ENCODE measurements around the gene ZFYVE28. TPM values are rescaled to one million over a fixed set of nuclear protein-coding genes. Genes with fewer than 3 reads are reported as not detected.

The ZFYVE28 gene
- total RNA-seq, 2 donors from 2014 or later, result 6.6 to 30.2 TPM

- Histone ChIP-seq H3K4me3 (peak overlapping the region in 1 of 2 donors; percentile 93), H3K4me1 (replicated peaks) (peaks cover 47% of the 10 kb centered on the region), H3K27me3 (replicated peaks; ENCODE audit: insufficient read depth) (no peaks in the 10 kb centered on the region), H3K36me3 (peaks cover 0 to 4% of the 10 kb centered on the region in 2 donors), H3K27ac (peak overlapping the region; percentile 92 to 94), H3K9me3 (no peaks in the 10 kb centered on the region)
- WGBS, result 68% methylated on average over 4 of the region's 13 CpGs
- no peak for DNase-seq (ENCODE audit: low spot score)
- intact Hi-C loops (cut with DNase I), result no loop called here
- TF ChIP-seq POLR2AphosphoS5 (IDR thresholded peaks at IDR 0.05) (no peak), POLR2A (IDR thresholded peaks at IDR 0.05) (no peak)
- TF ChIP-seq, protein P1, sequence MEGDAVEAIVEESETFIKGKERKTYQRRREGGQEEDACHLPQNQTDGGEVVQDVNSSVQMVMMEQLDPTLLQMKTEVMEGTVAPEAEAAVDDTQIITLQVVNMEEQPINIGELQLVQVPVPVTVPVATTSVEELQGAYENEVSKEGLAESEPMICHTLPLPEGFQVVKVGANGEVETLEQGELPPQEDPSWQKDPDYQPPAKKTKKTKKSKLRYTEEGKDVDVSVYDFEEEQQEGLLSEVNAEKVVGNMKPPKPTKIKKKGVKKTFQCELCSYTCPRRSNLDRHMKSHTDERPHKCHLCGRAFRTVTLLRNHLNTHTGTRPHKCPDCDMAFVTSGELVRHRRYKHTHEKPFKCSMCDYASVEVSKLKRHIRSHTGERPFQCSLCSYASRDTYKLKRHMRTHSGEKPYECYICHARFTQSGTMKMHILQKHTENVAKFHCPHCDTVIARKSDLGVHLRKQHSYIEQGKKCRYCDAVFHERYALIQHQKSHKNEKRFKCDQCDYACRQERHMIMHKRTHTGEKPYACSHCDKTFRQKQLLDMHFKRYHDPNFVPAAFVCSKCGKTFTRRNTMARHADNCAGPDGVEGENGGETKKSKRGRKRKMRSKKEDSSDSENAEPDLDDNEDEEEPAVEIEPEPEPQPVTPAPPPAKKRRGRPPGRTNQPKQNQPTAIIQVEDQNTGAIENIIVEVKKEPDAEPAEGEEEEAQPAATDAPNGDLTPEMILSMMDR (IDR thresholded peaks at IDR 0.05), result no peak
These were observed 159.4 kb downstream of the ZFYVE28 start for GRCh38 chr4:2259036-2259540.

GRCh38 chr4:2258091-2259035 lies 160.1 kb downstream of the ZFYVE28 start:
- intact Hi-C loops (cut with DNase I), result no loop called here

DNA sequence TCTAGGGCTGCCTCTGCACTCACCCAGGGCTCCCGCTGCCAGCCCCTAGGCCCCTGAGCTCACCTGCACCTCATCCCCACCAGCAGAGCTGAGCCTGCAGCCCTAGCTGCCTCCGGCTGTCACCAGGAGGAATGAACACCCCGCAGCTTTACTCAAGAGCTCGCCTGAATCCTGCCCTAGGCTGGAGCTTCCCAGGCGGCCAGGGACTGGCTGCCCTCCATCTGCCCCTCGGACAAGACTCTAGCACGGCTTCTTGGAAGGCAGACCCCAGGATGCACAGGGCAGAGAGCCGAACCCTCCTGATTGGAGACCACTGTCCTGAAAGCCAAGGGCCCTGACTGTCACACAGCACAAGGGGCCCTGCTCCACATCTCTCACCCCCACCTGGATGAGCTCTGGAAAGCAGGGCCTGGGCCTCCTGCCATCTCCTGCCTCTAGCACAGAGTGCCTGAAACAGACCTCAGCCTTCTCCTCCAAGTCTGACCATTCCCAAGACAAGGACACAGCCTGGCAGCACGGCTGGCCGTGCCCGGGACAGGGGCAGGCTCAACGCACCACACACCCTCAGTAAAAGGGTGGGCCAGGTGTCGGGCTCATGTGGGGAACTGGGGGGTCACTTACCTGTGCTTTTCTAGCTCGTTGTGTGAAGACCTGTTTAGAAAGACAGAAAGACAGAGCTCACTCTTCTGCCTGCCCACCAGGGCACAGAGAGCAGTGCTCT lies 160.9 kb downstream of the ZFYVE28 start:
- WGBS, result 69% methylated on average over 14 of the region's 14 CpGs

More at GRCh38 chr4:2258091-2259035, 160.1 kb downstream of the ZFYVE28 start:
- Histone ChIP-seq H3K4me3 (no peak overlapping the region), H3K27ac (peak overlapping the region; percentile 92 to 94), H3K27me3 (replicated peaks; ENCODE audit: insufficient read depth) (no peaks in the 10 kb centered on the region), H3K9me3 (no peaks in the 10 kb centered on the region), H3K36me3 (peaks cover 0 to 4% of the 10 kb centered on the region in 2 donors), H3K4me1 (replicated peaks) (peaks cover 47% of the 10 kb centered on the region)
- no peak for TF ChIP-seq POLR2AphosphoS5 (IDR thresholded peaks at IDR 0.05)
- TF ChIP-seq, protein P1 (IDR thresholded peaks at IDR 0.05), result no peak
- WGBS, result 76% methylated on average over 18 of the region's 18 CpGs
- DNase-seq (ENCODE audit: low spot score), result no peak

GRCh38 chr4:2256781-2257191 lies 161.7 kb downstream of the ZFYVE28 start:
- Histone ChIP-seq H3K27me3 (replicated peaks; ENCODE audit: insufficient read depth) (no peaks in the 10 kb centered on the region), H3K27ac (peak overlapping the region; percentile 92 to 94), H3K4me1 (replicated peaks) (peaks cover 47% of the 10 kb centered on the region), H3K4me3 (no peak overlapping the region), H3K36me3 (peaks cover 0 to 4% of the 10 kb centered on the region in 2 donors), H3K9me3 (no peaks in the 10 kb centered on the region)
- TF ChIP-seq POLR2AphosphoS5 (IDR thresholded peaks at IDR 0.05) (peak; percentile 81), POLR2A (IDR thresholded peaks at IDR 0.05) (no peak)
- peak; percentile 48 for DNase-seq (ENCODE audit: low spot score)
- 42% methylated on average over 12 of the region's 12 CpGs for WGBS
- intact Hi-C loops (cut with DNase I), result no loop called here

More for the DNA sequence above, 160.9 kb downstream of the ZFYVE28 start:
- no peak for DNase-seq (ENCODE audit: low spot score)
- H3K4me3 ChIP-seq, result no peak overlapping the region
- TF ChIP-seq POLR2A (IDR thresholded peaks at IDR 0.05), result no peak
- TF ChIP-seq, protein P1 (IDR thresholded peaks at IDR 0.05), result no peak
- TF ChIP-seq POLR2AphosphoS5 (IDR thresholded peaks at IDR 0.05), result no peak
- peak overlapping the region; percentile 92 to 94 for H3K27ac ChIP-seq
- peaks cover 47% of the 10 kb centered on the region for H3K4me1 ChIP-seq (replicated peaks)
- intact Hi-C loops (cut with DNase I), result no loop called here
- no peaks in the 10 kb centered on the region for H3K9me3 ChIP-seq
- no peaks in the 10 kb centered on the region for H3K27me3 ChIP-seq (replicated peaks; ENCODE audit: insufficient read depth)
- peaks cover 0 to 4% of the 10 kb centered on the region in 2 donors for H3K36me3 ChIP-seq

DNA sequence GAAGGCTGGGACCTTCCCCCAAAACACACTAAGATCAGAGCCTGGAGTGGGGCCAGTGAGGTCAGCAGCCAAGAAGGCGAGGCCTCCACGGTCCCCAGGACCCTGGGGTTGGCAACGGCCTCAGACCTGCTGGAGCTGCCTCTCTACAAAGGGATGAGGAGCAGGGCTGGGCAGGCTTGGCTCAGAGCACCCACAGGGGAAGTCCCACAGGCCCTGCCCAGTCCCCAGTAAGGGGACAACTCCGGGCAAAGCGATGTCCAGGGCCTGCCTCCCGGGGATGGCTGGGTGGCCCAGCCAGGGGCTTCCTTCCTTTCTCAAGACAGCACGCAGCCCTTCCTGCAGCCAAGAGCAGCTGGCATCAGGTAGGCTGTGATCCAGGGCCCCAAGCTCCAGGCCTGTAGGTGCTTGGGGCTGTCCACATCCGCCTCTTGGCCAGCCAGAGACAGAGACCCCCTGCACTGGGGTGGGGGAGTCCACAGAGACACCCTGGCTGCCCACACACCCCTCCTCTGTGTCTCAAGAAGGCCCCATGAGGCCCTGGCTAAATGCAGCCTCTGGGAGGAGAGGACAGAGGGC lies 162.2 kb downstream of the ZFYVE28 start:
- TF ChIP-seq POLR2A (IDR thresholded peaks at IDR 0.05) (no peak), POLR2AphosphoS5 (IDR thresholded peaks at IDR 0.05) (no peak)
- TF ChIP-seq, protein P1 (IDR thresholded peaks at IDR 0.05), result no peak
- peaks cover 0 to 8% of the 10 kb centered on the region in 2 donors for H3K36me3 ChIP-seq
- 26% methylated on average over 8 of the region's 8 CpGs for WGBS
- intact Hi-C loops (cut with DNase I), result no loop called here
- peak; percentile 39 for DNase-seq (ENCODE audit: low spot score)
- H3K9me3 ChIP-seq, result no peaks in the 10 kb centered on the region
- peaks cover 47% of the 10 kb centered on the region for H3K4me1 ChIP-seq (replicated peaks)
- peak overlapping the region; percentile 92 to 94 for H3K27ac ChIP-seq
- H3K27me3 ChIP-seq (replicated peaks; ENCODE audit: insufficient read depth), result no peaks in the 10 kb centered on the region
- H3K4me3 ChIP-seq, result no peak overlapping the region
